GM18507 (cell line): ENCODE measurements around the gene LRP6.
"Not testable (repeated sequence)": the region's sequence is repeated elsewhere in the genome, so short reads cannot be mapped to it uniquely, and the experiment has no call there.

Experiments used
- DNase-seq: peaks from one replicate; pipeline ENCODE4 v3.0.0; 2011; ENCODE audit warnings: low read depth; ENCODE audit not compliant: insufficient read length; ENCODE audit errors: extremely low spot score
- FAIRE-seq: peaks from 2 replicates; lab custom pipeline; 2011; peaks lifted over from hg19 to GRCh38; lab: Jason Lieb, UNC

The LRP6 gene

GRCh38 chr12:12266873-12267741 is at the start of gene LRP6:
TSS of gene LRP6 (minus strand) at chr12:12267044. CDS start at chr12:12266735, 309 bp downstream.
- DNase-seq (peak; percentile 77), FAIRE-seq (peak; percentile 59)

GRCh38 chr12:12315838-12316237 is 49.0 kb upstream of the LRP6 start:
- no peak for FAIRE-seq

GRCh38 chr12:12310695-12311094 is 43.9 kb upstream of the LRP6 start:
- not testable (repeated sequence) for FAIRE-seq

More at GRCh38 chr12:12315838-12316237, 49.0 kb upstream of the LRP6 start:
- DNase-seq: no peak

GRCh38 chr12:12305568-12306300 is 38.9 kb upstream of the LRP6 start:
- no peak for DNase-seq
- FAIRE-seq: no peak

More at GRCh38 chr12:12310695-12311094, 43.9 kb upstream of the LRP6 start:
- DNase-seq: not testable (repeated sequence)

GRCh38 chr12:12302976-12303375 is 36.1 kb upstream of the LRP6 start:
- FAIRE-seq (no peak), DNase-seq (no peak)

GRCh38 chr12:12301122-12301521 is 34.3 kb upstream of the LRP6 start:
- DNase-seq: no peak
- FAIRE-seq: no peak

GRCh38 chr12:12297201-12297830 is 30.5 kb upstream of the LRP6 start:
- FAIRE-seq (no peak), DNase-seq (no peak)

GRCh38 chr12:12294215-12295005 is 27.6 kb upstream of the LRP6 start:
- no peak for DNase-seq
- no peak for FAIRE-seq

- FAIRE-seq (no peak), DNase-seq (no peak)
These were observed 23.4 kb upstream of the LRP6 start for GRCh38 chr12:12290206-12290605.

- no peak for FAIRE-seq
- no peak for DNase-seq
These were observed 19.6 kb upstream of the LRP6 start for GRCh38 chr12:12286441-12286840.

- no peak for DNase-seq
- FAIRE-seq: peak; percentile 9
These were observed 16.0 kb upstream of the LRP6 start for GRCh38 chr12:12282761-12283425.

GRCh38 chr12:12282202-12282601 is 15.4 kb upstream of the LRP6 start:
- FAIRE-seq: no peak
- DNase-seq: no peak

- no peak for FAIRE-seq
- DNase-seq: no peak
These were observed 14.3 kb upstream of the LRP6 start for GRCh38 chr12:12281134-12281533.

- no peak for FAIRE-seq
- no peak for DNase-seq
These were observed 12.1 kb upstream of the LRP6 start for GRCh38 chr12:12278899-12279298.

GRCh38 chr12:12275874-12276273 is 9.0 kb upstream of the LRP6 start:
- DNase-seq: no peak
- FAIRE-seq: no peak

GRCh38 chr12:12273291-12273957 is 6.6 kb upstream of the LRP6 start:
- FAIRE-seq (no peak), DNase-seq (no peak)

GRCh38 chr12:12272869-12273268 is 6.0 kb upstream of the LRP6 start:
- FAIRE-seq: no peak

GRCh38 chr12:12270226-12270625 is 3.4 kb upstream of the LRP6 start:
- DNase-seq (no peak), FAIRE-seq (no peak)

More at GRCh38 chr12:12272869-12273268, 6.0 kb upstream of the LRP6 start:
- DNase-seq: no peak
